HG03457 (cell line): ENCODE measurements around the gene ARL4D.
"Not testable (repeated sequence)": the region's sequence is repeated elsewhere in the genome, so short reads cannot be mapped to it uniquely, and the experiment has no call there.

Source experiments
- ATAC-seq: cut with Tn5 transposase; IDR thresholded peaks from one replicate; pipeline ENCODE4 v1.9.1; 2021; ENCODE audit warnings: moderate number of reproducible peaks; ENCODE audit not compliant: unreplicated experiment

ARL4D gene

GRCh38 chr17:43419375-43419882 is 20.6 kb downstream of the ARL4D start:
- ATAC-seq: not testable (repeated sequence)

GRCh38 chr17:43423777-43424455 is 25.1 kb downstream of the ARL4D start:
- no peak for ATAC-seq

DNA sequence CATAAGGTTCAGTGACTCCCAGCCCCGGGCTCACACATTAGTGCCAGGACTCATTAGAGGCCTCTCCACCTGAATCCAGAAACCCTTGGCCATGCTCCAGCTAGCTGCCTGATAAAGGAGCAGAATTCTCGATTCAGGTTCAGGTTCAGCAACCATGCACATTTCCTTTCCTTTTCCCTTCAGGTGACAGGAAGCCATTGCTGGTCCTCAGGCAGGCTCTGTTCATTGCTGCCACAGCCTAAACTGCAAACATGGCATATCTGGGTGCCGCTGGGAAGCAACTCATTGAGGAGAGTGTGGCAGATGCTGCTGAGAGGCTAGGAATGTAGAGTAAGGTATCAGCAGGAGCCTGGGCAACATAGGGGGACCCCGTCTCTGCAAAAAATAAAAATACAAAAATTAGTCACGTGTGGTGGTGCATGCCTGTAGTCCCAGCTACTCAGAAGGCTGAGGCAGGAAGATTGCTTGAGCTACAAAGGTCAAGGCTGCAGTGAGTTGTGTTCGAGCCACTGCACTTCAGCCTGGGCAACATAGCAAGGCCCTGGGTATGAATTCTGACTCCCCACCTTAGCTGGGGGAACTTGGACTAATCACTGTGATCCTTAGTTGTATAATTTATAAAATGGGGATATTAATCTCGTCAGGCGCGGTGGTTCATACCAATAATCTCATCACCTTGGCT is 28.7 kb downstream of the ARL4D start:
- no peak for ATAC-seq

DNA sequence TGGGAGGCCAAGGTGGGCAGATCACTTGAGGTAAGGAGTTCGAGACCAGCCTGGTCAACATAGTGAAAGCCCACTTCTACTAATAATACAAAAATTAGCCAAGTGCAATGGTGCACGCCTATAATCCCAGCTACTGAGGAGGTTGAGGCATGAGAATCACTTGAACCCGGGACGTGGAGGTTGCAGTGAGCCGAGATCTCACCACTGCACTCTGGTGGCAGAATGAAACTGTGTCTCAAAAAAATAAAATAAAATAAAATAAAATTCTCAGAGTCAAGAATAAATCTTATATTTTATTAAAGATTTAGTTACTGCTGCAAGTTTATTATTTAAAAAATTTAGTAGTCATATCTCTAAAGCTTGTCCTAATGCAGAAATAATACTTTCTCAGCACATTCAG is 29.7 kb downstream of the ARL4D start:
- ATAC-seq: no peak

DNA sequence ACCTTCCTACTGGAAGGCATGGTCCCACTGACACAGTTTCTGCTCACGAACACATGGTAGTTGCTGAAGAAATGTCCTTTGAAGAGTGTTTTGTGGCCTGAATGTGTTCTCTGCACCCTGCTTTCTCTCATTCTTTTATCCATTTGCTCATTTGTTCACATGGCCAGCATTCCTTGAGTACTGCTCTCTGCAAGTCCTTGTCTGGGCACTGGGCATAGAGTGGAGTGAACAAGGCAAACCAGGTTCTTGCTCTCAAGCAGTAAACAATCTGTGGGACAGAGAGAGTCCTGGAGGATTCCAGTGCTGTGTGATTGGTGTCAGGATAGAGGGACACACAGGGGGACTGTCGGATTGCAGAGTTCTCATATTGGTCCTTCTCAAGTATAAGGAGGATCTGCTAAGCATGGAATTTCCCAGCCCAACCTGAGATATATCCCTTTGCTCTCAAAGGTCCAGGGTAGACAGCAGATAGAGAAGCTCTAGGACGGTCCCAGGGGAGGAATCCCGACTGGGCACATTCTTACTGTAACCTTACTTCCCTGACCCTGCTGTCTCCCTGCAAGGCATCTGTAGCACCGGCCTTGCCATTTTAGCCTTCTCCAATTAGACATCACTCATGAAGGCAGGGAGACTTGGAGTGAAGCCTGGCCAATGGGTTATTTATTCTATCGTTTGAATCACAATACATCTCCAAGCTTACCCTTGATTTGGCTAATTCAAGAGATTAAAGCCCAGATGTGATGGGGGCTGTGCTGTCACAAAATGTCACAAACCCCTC is 32.3 kb downstream of the ARL4D start:
- ATAC-seq: no peak

DNA sequence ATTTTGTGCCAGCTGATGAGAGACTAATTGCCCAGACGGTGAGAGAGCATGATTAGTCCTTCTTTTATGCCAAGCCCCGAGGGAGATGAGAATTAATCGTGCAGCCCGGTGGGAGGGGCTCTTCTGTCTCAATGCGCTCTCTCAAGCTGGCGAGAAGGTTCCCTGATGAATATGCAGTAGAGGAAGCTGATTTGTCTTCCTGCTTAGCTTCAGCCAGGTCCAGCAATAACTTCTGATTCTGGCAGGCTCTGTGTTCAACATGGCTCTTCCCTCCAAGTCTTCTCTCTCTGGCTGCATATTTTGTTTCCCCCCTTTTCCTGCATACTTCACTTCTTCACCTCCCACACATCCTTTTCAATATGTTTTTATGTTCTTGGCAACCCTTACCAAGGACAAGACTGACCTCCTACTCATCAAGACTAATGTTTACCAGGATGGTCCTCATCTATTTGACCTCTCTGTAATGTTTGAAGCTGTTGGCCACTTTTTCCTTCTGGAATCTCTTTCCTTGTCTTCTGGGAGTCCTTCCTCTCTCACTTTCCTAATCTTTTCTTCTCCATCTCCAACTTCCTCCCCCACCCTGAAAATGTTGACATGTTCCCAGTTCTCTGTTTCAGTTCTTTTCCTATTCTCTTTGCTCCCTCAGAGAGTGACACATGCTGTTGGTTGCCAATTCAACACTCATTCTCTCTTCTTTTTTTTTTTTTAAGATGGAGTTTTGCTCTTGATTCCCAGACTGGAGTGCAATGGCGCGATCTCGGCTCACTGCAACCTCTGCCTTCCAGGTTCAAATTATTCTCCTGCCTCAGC is 33.1 kb downstream of the ARL4D start:
- ATAC-seq: no peak

DNA sequence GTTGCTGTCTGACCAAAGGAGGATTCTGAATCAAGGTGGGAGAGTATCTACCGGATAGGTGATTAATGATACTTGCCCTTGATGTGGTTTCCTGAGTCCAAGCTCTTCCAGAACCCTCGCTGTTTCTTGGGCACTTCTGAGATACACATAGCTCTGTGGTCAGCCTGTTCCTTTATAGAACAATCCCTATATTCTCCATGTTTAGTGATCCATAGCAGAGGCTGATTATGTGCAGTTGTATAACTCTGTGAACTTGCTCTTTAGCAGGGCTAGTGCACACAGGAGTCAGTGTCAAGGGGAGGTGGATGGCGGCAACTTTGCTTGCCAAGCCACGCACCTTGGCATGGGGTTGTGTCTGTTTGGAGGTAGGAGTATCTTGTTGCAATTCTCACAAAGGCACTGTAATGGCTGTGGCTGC is 36.1 kb downstream of the ARL4D start:
- no peak for ATAC-seq

DNA sequence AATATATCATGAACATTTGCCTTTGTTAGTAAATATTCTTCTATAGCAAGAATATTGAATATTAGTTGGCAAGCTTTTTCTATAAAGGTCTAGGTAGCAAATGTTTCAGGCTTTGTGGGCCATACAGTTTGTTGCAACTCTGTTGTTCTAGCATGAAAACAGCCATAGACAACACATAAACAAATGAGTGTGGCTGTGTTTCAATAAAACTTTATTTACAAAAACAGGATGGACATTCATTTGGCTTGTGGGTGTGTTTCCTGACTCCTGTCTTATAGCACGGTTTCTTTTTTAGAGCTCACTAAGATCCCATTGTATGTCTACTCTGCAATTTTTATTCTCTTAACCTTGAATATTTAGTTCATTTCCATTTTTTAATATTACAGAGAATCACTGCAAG is 39.0 kb downstream of the ARL4D start:
- ATAC-seq: no peak

- ATAC-seq: no peak
Measured at GRCh38 chr17:43438626-43439025, 39.8 kb downstream of the ARL4D start.

DNA sequence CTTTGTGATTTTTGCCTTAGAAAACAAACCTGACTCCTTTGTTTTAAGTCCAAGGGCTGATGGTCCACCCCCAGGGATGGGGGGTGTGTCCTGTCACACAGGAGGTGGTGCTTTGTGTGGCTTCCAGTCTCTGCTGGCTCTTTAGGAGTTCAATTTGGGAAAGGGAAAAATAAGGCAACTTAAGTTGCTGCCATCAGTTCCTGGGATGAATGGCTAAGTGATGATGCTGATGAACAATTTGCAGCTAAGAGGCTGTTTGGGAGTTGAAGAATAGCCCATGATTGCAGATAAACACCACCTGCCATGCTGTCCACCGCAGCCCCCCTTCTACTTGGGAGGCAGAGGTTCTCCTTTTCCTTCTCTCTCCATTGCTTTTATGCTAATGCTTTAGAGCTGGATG is 40.2 kb downstream of the ARL4D start:
- ATAC-seq: no peak

GRCh38 chr17:43442711-43443110 is 43.9 kb downstream of the ARL4D start:
- ATAC-seq: no peak

GRCh38 chr17:43443381-43443780 is 44.6 kb downstream of the ARL4D start:
- ATAC-seq: no peak

DNA sequence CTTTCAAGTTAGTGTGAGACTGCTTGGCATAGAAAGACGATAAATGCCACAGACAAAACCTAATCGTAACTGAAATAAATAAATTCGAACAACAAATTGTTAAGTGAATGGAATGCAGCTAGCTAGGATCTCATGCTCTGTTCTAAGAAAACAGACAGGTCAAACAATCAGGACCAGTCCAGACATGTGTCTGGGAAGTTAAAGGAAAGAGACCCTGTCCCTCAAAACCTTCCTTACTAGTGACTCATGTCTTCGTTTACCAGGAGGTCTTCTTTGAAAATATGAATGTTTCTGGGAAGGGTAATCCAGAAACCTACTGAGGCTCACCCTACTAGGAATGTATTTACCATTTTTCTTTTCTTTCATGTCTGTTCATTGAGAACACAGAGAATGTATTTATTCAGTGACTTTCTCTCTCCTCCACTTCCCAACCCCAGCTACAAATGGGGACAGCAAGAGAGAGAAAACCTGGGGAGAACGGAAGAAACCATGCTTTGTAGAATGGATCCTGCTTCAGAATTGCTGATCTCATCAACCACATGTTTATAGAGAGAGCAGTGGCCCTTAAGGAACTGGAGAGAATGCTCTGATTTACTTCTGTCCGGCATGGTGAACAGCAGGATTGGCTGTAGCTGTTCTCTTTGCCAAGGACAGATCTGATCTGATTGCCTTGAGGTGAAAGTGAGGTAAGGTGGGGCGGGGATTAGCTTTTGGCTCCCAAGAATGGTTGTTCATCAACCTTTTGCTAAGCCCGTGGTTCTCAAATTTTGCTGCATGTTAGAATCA is 45.6 kb downstream of the ARL4D start:
- no peak for ATAC-seq

DNA sequence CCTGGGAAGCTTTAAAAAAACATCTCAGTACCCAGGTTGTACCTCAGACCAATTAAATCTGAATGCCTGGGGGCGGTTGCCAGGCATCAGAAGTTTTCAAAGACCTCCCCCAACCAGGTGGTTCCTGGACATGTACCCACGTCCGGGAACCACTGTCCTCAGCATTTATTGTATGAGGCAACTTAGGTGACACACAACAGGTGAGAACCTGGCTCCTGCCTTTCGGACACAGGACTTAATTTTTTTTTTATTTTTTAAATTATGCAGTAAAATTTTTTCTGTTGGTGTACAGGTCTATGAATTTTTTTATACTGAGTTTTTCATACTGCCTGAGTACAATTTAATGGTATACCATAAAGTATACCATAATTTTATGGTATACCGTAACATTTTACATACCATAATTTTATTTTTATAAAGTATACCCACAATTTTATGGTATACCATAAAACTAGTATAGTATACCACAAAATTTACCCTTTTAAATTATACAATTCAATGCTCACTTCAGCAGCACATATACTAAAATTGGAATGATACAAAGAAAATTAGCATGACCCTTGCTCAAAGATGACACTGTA is 46.3 kb downstream of the ARL4D start:
- ATAC-seq: no peak

GRCh38 chr17:43446773-43447172 is 48.0 kb downstream of the ARL4D start:
- no peak for ATAC-seq

DNA sequence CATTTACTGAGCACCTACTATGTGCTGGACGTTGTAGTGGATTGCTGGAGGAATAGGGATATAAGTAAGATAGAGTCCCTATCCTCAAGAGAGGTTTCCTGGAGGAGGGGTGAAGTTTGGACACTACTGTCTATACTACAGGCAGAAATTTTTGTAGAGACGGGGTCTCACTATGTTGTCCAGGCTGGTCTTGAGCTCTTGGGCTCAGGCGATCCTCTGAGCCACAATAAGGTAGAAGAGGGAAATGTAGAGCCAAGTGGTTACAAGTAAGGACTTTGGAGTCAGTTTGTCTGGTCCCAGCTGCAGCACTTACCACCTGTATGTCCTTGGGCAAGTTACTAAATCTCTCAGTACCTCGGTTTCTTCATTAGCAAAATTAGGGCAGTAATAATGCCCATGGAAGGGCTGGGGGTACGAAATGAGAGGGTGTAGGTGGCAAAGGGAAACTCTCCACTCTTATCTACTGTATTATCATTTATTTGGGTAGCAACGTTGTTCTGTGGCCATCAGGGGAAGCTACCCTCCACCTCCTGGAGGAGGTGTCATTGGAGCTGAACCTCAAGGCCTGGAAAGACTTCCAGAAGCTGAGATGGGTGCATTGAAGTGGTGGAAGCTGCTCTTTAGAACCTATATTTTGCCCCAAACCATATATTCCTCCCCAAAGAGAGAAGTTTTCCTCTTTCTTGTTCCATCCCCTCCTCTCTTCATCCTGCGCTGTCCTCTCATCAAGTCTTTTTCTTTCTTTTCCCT is 50.1 kb downstream of the ARL4D start:
- ATAC-seq: no peak

- ATAC-seq: no peak
Measured at GRCh38 chr17:43449470-43450248, 50.9 kb downstream of the ARL4D start.
